SK-N-MC (cell line): ENCODE measurements around the gene ADAMTS17.

Experiments used
- EZH2 ChIP-seq: fragments of 200-600 bp; sonication (generic); IDR thresholded peaks from one replicate; pipeline ENCODE4 v1.6.1; 2017; ENCODE audit warnings: antibody characterized with exemption
- FOXP2 ChIP-seq: optimal IDR thresholded peaks from 2 replicates; pipeline ENCODE3; 2011; ENCODE audit warnings: mild to moderate bottlenecking, moderate library complexity; ENCODE audit not compliant: insufficient read depth; ENCODE audit errors: extremely low read length, control extremely low read depth
- POLR2AphosphoS5 ChIP-seq: IDR thresholded peaks from 2 replicates; pipeline ENCODE4 v1.6.1; 2012; ENCODE audit warnings: mild to moderate bottlenecking, low read depth, low read length, borderline replicate concordance

GRCh38 chr15:99985878-99986277 lies 355.9 kb downstream of the ADAMTS17 start:
- TF ChIP-seq POLR2AphosphoS5: no peak
- no peak for TF ChIP-seq EZH2
- no peak for TF ChIP-seq FOXP2
